ENCODE results near the gene SUN2.

- TF ChIP-seq CTCF (IDR thresholded peaks at IDR 0.05) = no peak
- TF ChIP-seq POLR2A (IDR thresholded peaks at IDR 0.05) = no peak
Observed at GRCh38 chr22:38776086-38776485, 20.3 kb upstream of the SUN2 start.

Measured in right lobe of liver (tissue), 4 donors.